Measurements from ENCODE around the gene SLC39A1. TPM values are rescaled to one million over a fixed set of nuclear protein-coding genes. Genes with fewer than 3 reads are reported as not detected.
A peak's percentile ranks its signal among the peaks of the same experiment; 100 is the strongest.
"Not testable (repeated sequence)": the region's sequence is repeated elsewhere in the genome, so short reads cannot be mapped to it uniquely, and the experiment has no call there.

Gene SLC39A1
- total RNA-seq, 4 donors from 2014 or later, result 19.9 to 80.0 (median 47.1) TPM

- no peaks in the 10 kb centered on the region for H3K27me3 ChIP-seq
- H3K4me1 ChIP-seq, result peaks cover 11 to 45% (median 30%) of the 10 kb centered on the region in 4 donors
- intact Hi-C loops (cut with DNase I; ENCODE audit: low total_unique reads) (no loop called here), in situ Hi-C loops (cut with MboI; ENCODE audit: low pct_ligation_motif_present in 1 of 4, low pct_unique_long_range_greater_than_20kb in 1 of 4, low sequenced_read_pairs in 3 of 4) (loop anchor here in 1 of 4 donors (25.0 kb wide), 1 partner anchor 109 kb away; no protein-coding TSS in a partner anchor)
- H3K9me3 ChIP-seq, result no peaks in the 10 kb centered on the region
- H3K4me3 ChIP-seq, result peak overlapping the region; percentile 86 to 97 (median 90)
- TF ChIP-seq POLR2A (IDR thresholded peaks at IDR 0.05) (no peak), POLR2AphosphoS5 (IDR thresholded peaks at IDR 0.05) (no peak), EP300 (IDR thresholded peaks at IDR 0.05; ENCODE audit: low read depth) (no peak)
- H3K36me3 ChIP-seq, result no peaks in the 10 kb centered on the region
- DNase-seq, result no peak
- H3K27ac ChIP-seq, result peak overlapping the region; percentile 95 to 99 (median 96)
- WGBS, 2 donors (ENCODE audit: low coverage in 1 of 2), result 28 to 51% methylated on average over 3 of the region's 3 CpGs
Measured at GRCh38 chr1:153921080-153921802, 42.1 kb downstream of the SLC39A1 start.

GRCh38 chr1:153919876-153920852 lies 43.2 kb downstream of the SLC39A1 start:
- peaks cover 11 to 45% (median 30%) of the 10 kb centered on the region in 4 donors for H3K4me1 ChIP-seq
- H3K27me3 ChIP-seq, result no peaks in the 10 kb centered on the region
- no peak overlapping the region for H3K4me3 ChIP-seq
- in situ Hi-C loops (cut with MboI; ENCODE audit: low pct_ligation_motif_present in 1 of 4, low pct_unique_long_range_greater_than_20kb in 1 of 4, low sequenced_read_pairs in 3 of 4), result loop anchor here in 1 of 4 donors (25.0 kb wide), 1 partner anchor 108 kb away; no protein-coding TSS in a partner anchor
- intact Hi-C loops (cut with DNase I; ENCODE audit: low total_unique reads), result no loop called here
- no peak for DNase-seq
- H3K36me3 ChIP-seq, result no peaks in the 10 kb centered on the region
- peak overlapping the region in 3 of 4 donors; percentile 7 to 46 (median 16) for H3K27ac ChIP-seq
- H3K9me3 ChIP-seq, result no peaks in the 10 kb centered on the region
- 46 to 49% methylated on average over 2 to 4 of the region's 4 CpGs for WGBS, 2 donors (ENCODE audit: low coverage in 1 of 2)
- no peak for TF ChIP-seq POLR2A (IDR thresholded peaks at IDR 0.05)
- peak in 1 of 5 experiments; percentile 13 for TF ChIP-seq CTCF (IDR thresholded peaks at IDR 0.05)

GRCh38 chr1:153916297-153916696 lies 47.0 kb downstream of the SLC39A1 start:
- no peaks in the 10 kb centered on the region for H3K36me3 ChIP-seq
- WGBS, 2 donors (ENCODE audit: low coverage in 1 of 2), result 81% methylated on average over 3 to 4 of the region's 4 CpGs
- H3K4me3 ChIP-seq, result no peak overlapping the region
- DNase-seq, result no peak
- intact Hi-C loops (cut with DNase I; ENCODE audit: low total_unique reads), result no loop called here
- no peaks in the 10 kb centered on the region for H3K27me3 ChIP-seq
- H3K27ac ChIP-seq, result no peak overlapping the region
- TF ChIP-seq POLR2AphosphoS5 (IDR thresholded peaks at IDR 0.05) (no peak), POLR2A (IDR thresholded peaks at IDR 0.05) (no peak), EP300 (IDR thresholded peaks at IDR 0.05; ENCODE audit: low read depth) (no peak), CTCF (IDR thresholded peaks at IDR 0.05) (no peak)
- H3K4me1 ChIP-seq, result peaks cover 7 to 27% (median 17%) of the 10 kb centered on the region in 4 donors
- in situ Hi-C loops (cut with MboI; ENCODE audit: low pct_ligation_motif_present in 1 of 4, low pct_unique_long_range_greater_than_20kb in 1 of 4, low sequenced_read_pairs in 3 of 4), result loop anchor here in 1 of 4 donors (25.0 kb wide), 1 partner anchor 104 kb away; no protein-coding TSS in a partner anchor
- H3K9me3 ChIP-seq, result no peaks in the 10 kb centered on the region

GRCh38 chr1:153912349-153912748 lies 51.0 kb downstream of the SLC39A1 start:
- no peak for TF ChIP-seq CTCF (IDR thresholded peaks at IDR 0.05)
- no peak for TF ChIP-seq POLR2AphosphoS5 (IDR thresholded peaks at IDR 0.05)
- TF ChIP-seq EP300 (IDR thresholded peaks at IDR 0.05; ENCODE audit: low read depth), result no peak
- TF ChIP-seq POLR2A (IDR thresholded peaks at IDR 0.05), result no peak
- no peaks in the 10 kb centered on the region for H3K27me3 ChIP-seq
- no peak for DNase-seq
- intact Hi-C loops (cut with DNase I; ENCODE audit: low total_unique reads) (no loop called here), in situ Hi-C loops (cut with MboI; ENCODE audit: low pct_ligation_motif_present in 1 of 4, low pct_unique_long_range_greater_than_20kb in 1 of 4, low sequenced_read_pairs in 3 of 4) (loop anchor here in 1 of 4 donors (25.0 kb wide), 1 partner anchor 100 kb away; no protein-coding TSS in a partner anchor)
- no peak overlapping the region for H3K4me3 ChIP-seq
- no peak overlapping the region for H3K27ac ChIP-seq
- 75 to 85% methylated on average over 2 of the region's 2 CpGs for WGBS, 2 donors (ENCODE audit: low coverage in 1 of 2)
- peaks cover 0 to 4% (median 0%) of the 10 kb centered on the region in 4 donors for H3K36me3 ChIP-seq
- no peaks in the 10 kb centered on the region for H3K9me3 ChIP-seq
- peaks cover 0 to 5% (median 0%) of the 10 kb centered on the region in 4 donors for H3K4me1 ChIP-seq

- 73 to 84% methylated on average over 6 of the region's 6 CpGs for WGBS, 2 donors (ENCODE audit: low coverage in 1 of 2)
- intact Hi-C loops (cut with DNase I; ENCODE audit: low total_unique reads); DNase-seq; H3K36me3 ChIP-seq; H3K9me3 ChIP-seq; H3K27me3 ChIP-seq; H3K4me1 ChIP-seq; H3K27ac ChIP-seq; H3K4me3 ChIP-seq: not testable (repeated sequence)
- in situ Hi-C loops (cut with MboI; ENCODE audit: low pct_ligation_motif_present in 1 of 4, low pct_unique_long_range_greater_than_20kb in 1 of 4, low sequenced_read_pairs in 3 of 4), result loop anchor here in 1 of 4 donors (25.0 kb wide), 1 partner anchor 98 kb away; no protein-coding TSS in a partner anchor
Measured at GRCh38 chr1:153910560-153910959, 52.8 kb downstream of the SLC39A1 start.

Data from transverse colon (tissue), 4 donors.